ENCODE data around the gene SFSWAP. TPM values are rescaled to one million over a fixed set of nuclear protein-coding genes. Genes with fewer than 3 reads are reported as not detected.
A peak's percentile ranks its signal among the peaks of the same experiment; 100 is the strongest.

SFSWAP gene
- total RNA-seq, 2 donors from 2014 or later, result 31.6 to 45.8 TPM

- DNase-seq (no peak), ATAC-seq (no peak)
- peaks cover 0 to 38% of the 10 kb centered on the region in 2 donors for H3K27me3 ChIP-seq
- H3K4me1 ChIP-seq, result peaks cover 39% of the 10 kb centered on the region
- intact Hi-C loops (cut with DNase I), result no loop called here
- H3K27ac ChIP-seq, result peak overlapping the region in 1 of 4 donors; percentile 30
- no peaks in the 10 kb centered on the region for H3K36me3 ChIP-seq (replicated peaks in 1 of 2; ENCODE audit: insufficient read depth in 1 of 2, low read depth in 2 of 2)
- 4 to 7% methylated on average over 23 to 28 of the region's 33 CpGs for WGBS, 2 donors
- TF ChIP-seq CTCF (IDR thresholded peaks at IDR 0.05) (no peak), POLR2A (IDR thresholded peaks at IDR 0.05) (no peak)
- no peaks in the 10 kb centered on the region for H3K9me3 ChIP-seq
- no peak overlapping the region for H3K4me3 ChIP-seq
These were observed 120.2 kb downstream of the SFSWAP start for GRCh38 chr12:131830914-131831571.

- 37 to 38% methylated on average over 5 to 9 of the region's 16 CpGs for WGBS, 2 donors
- H3K27ac ChIP-seq, result peak overlapping the region in 1 of 4 donors; percentile 30
- H3K4me1 ChIP-seq, result peaks cover 39% of the 10 kb centered on the region
- no peaks in the 10 kb centered on the region for H3K36me3 ChIP-seq (replicated peaks in 1 of 2; ENCODE audit: insufficient read depth in 1 of 2, low read depth in 2 of 2)
- H3K4me3 ChIP-seq, result no peak overlapping the region
- ATAC-seq (no peak), DNase-seq (no peak)
- TF ChIP-seq POLR2A (IDR thresholded peaks at IDR 0.05) (no peak), CTCF (IDR thresholded peaks at IDR 0.05) (no peak)
- peaks cover 0 to 38% of the 10 kb centered on the region in 2 donors for H3K27me3 ChIP-seq
- H3K9me3 ChIP-seq, result no peaks in the 10 kb centered on the region
- intact Hi-C loops (cut with DNase I), result no loop called here
These were observed 120.7 kb downstream of the SFSWAP start for GRCh38 chr12:131831635-131832041.

- peaks cover 37% of the 10 kb centered on the region for H3K4me1 ChIP-seq
- no peaks in the 10 kb centered on the region for H3K9me3 ChIP-seq
- no peaks in the 10 kb centered on the region for H3K36me3 ChIP-seq (replicated peaks in 1 of 2; ENCODE audit: insufficient read depth in 1 of 2, low read depth in 2 of 2)
- peaks cover 0 to 38% of the 10 kb centered on the region in 2 donors for H3K27me3 ChIP-seq
- ATAC-seq (no peak), DNase-seq (no peak)
- no peak overlapping the region for H3K27ac ChIP-seq
- 39 to 46% methylated on average over 26 to 31 of the region's 31 CpGs for WGBS, 2 donors
- TF ChIP-seq CTCF (IDR thresholded peaks at IDR 0.05), result no peak
- no peak for TF ChIP-seq POLR2A (IDR thresholded peaks at IDR 0.05)
- no peak overlapping the region for H3K4me3 ChIP-seq
- intact Hi-C loops (cut with DNase I), result no loop called here
These were observed 121.7 kb downstream of the SFSWAP start for GRCh38 chr12:131832321-131833231.

GRCh38 chr12:131833288-131833895 lies 122.5 kb downstream of the SFSWAP start:
- Histone ChIP-seq H3K36me3 (replicated peaks in 1 of 2; ENCODE audit: insufficient read depth in 1 of 2, low read depth in 2 of 2) (no peaks in the 10 kb centered on the region), H3K27me3 (peaks cover 0 to 38% of the 10 kb centered on the region in 2 donors), H3K9me3 (no peaks in the 10 kb centered on the region), H3K4me1 (peaks cover 31% of the 10 kb centered on the region), H3K4me3 (no peak overlapping the region), H3K27ac (no peak overlapping the region)
- 57% methylated on average over 15 to 23 of the region's 23 CpGs for WGBS, 2 donors
- no peak for DNase-seq
- intact Hi-C loops (cut with DNase I), result no loop called here
- ATAC-seq, result no peak
- TF ChIP-seq CTCF (IDR thresholded peaks at IDR 0.05) (no peak), POLR2A (IDR thresholded peaks at IDR 0.05) (no peak)
